ENCODE results near the gene LYPD5.
A peak's percentile ranks its signal among the peaks of the same experiment; 100 is the strongest.
"Not testable (repeated sequence)": the region's sequence is repeated elsewhere in the genome, so short reads cannot be mapped to it uniquely, and the experiment has no call there.

LYPD5 gene

DNA sequence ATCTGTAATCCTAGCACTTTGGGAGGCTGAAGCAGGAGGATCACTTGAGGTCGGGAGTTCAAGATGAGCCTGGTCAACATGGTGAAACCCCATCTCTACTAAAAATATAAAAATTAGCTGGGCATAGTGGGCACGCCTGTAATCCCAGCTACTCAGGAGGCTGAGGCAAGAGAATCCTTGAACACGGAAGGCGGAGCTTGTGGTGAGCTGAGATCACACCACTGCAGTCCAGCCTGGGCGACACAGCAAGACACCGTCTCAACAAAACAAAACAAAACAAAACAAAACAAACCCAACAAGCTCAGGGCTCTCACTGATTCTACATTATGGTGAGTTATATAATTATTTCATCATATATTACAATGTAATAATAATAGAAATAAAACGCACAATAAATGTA is 4.2 kb upstream of the LYPD5 start:
- H3K4me1 ChIP-seq (ENCODE audit: control insufficient read depth, insufficient read depth, low read length); H3K9me3 ChIP-seq (ENCODE audit: control insufficient read depth in 2 of 2, low read length in 2 of 2); H3K27me3 ChIP-seq (ENCODE audit: control insufficient read depth in 1 of 2, insufficient read depth in 2 of 2, low read length in 2 of 2); H3K36me3 ChIP-seq (ENCODE audit: control insufficient read depth in 2 of 2, insufficient read depth in 2 of 2, low read length in 2 of 2); H3K4me3 ChIP-seq (ENCODE audit: low read length in 2 of 2); H3K27ac ChIP-seq (ENCODE audit: low read length); H3K9ac ChIP-seq (ENCODE audit: low read length in 2 of 2): not testable (repeated sequence)

GRCh38 chr19:43804432-43804831 is 2.2 kb upstream of the LYPD5 start:
- Histone ChIP-seq H3K9me3 (ENCODE audit: control insufficient read depth in 2 of 2, low read length in 2 of 2) (no peaks in the 10 kb centered on the region), H3K36me3 (ENCODE audit: control insufficient read depth in 2 of 2, insufficient read depth in 2 of 2, low read length in 2 of 2) (no peaks in the 10 kb centered on the region), H3K9ac (ENCODE audit: low read length in 2 of 2) (no peak overlapping the region), H3K27me3 (ENCODE audit: control insufficient read depth in 1 of 2, insufficient read depth in 2 of 2, low read length in 2 of 2) (peaks cover 0 to 3% of the 10 kb centered on the region in 2 donors), H3K4me1 (ENCODE audit: control insufficient read depth, insufficient read depth, low read length) (no peaks in the 10 kb centered on the region), H3K27ac (ENCODE audit: low read length) (no peak overlapping the region), H3K4me3 (ENCODE audit: low read length in 2 of 2) (no peak overlapping the region)

DNA sequence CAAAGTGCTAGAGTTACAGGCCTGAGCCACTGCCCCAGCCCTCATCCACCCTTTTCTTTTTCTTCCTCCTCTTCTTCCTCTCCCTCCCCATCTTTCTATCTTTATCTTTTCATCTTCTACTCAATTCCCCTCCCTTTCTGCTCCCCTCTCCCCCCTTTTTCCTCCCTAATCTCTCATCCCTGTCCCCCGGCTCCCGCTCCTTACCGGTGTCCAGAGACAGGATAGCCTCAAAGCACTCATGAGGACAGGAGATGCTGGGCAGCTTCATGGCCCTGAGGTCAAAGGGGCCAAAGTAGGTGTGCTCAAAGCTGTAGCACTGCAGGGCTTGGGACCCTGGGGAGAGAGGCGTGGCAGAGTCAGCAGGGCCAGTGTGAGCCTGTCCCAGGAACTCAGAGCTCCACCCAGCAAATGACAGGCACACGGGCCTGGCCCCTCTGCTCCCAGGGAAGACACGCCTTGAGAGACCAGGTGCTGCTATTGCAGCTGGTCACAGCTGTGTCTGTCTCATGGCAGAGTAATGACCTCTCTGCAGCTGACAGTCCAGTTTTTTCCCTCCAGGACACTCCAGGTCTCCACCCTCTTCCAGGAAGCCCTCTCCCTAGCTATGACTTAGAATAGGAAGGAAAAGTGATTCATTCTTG is 2.6 kb downstream of the LYPD5 start:
- no peak overlapping the region for H3K27ac ChIP-seq (ENCODE audit: low read length)

GRCh38 chr19:43798546-43799409 is 3.5 kb downstream of the LYPD5 start:
- H3K36me3 ChIP-seq (ENCODE audit: control insufficient read depth in 2 of 2, insufficient read depth in 2 of 2, low read length in 2 of 2), result no peaks in the 10 kb centered on the region
- H3K9ac ChIP-seq (ENCODE audit: low read length in 2 of 2), result peak overlapping the region in 1 of 2 donors; percentile 6
- H3K27me3 ChIP-seq (ENCODE audit: control insufficient read depth in 1 of 2, insufficient read depth in 2 of 2, low read length in 2 of 2), result peaks cover 18 to 25% of the 10 kb centered on the region in 2 donors
- H3K4me1 ChIP-seq (ENCODE audit: control insufficient read depth, insufficient read depth, low read length), result peaks cover 9% of the 10 kb centered on the region
- peak overlapping the region; percentile 49 to 69 for H3K4me3 ChIP-seq (ENCODE audit: low read length in 2 of 2)
- H3K9me3 ChIP-seq (ENCODE audit: control insufficient read depth in 2 of 2, low read length in 2 of 2), result peaks cover 0 to 4% of the 10 kb centered on the region in 2 donors
- no peak overlapping the region for H3K27ac ChIP-seq (ENCODE audit: low read length)

More for the DNA sequence above, 2.6 kb downstream of the LYPD5 start:
- Histone ChIP-seq H3K4me3 (ENCODE audit: low read length in 2 of 2) (no peak overlapping the region), H3K9me3 (ENCODE audit: control insufficient read depth in 2 of 2, low read length in 2 of 2) (peaks cover 0 to 4% of the 10 kb centered on the region in 2 donors), H3K4me1 (ENCODE audit: control insufficient read depth, insufficient read depth, low read length) (peaks cover 9% of the 10 kb centered on the region), H3K27me3 (ENCODE audit: control insufficient read depth in 1 of 2, insufficient read depth in 2 of 2, low read length in 2 of 2) (peaks cover 18 to 25% of the 10 kb centered on the region in 2 donors), H3K9ac (ENCODE audit: low read length in 2 of 2) (no peak overlapping the region), H3K36me3 (ENCODE audit: control insufficient read depth in 2 of 2, insufficient read depth in 2 of 2, low read length in 2 of 2) (no peaks in the 10 kb centered on the region)

- peaks cover 0 to 4% of the 10 kb centered on the region in 2 donors for H3K9me3 ChIP-seq (ENCODE audit: control insufficient read depth in 2 of 2, low read length in 2 of 2)
- H3K9ac ChIP-seq (ENCODE audit: low read length in 2 of 2), result no peak overlapping the region
- peak overlapping the region; percentile 49 to 69 for H3K4me3 ChIP-seq (ENCODE audit: low read length in 2 of 2)
- H3K27me3 ChIP-seq (ENCODE audit: control insufficient read depth in 1 of 2, insufficient read depth in 2 of 2, low read length in 2 of 2), result peaks cover 18 to 25% of the 10 kb centered on the region in 2 donors
- no peak overlapping the region for H3K27ac ChIP-seq (ENCODE audit: low read length)
- peaks cover 9% of the 10 kb centered on the region for H3K4me1 ChIP-seq (ENCODE audit: control insufficient read depth, insufficient read depth, low read length)
- H3K36me3 ChIP-seq (ENCODE audit: control insufficient read depth in 2 of 2, insufficient read depth in 2 of 2, low read length in 2 of 2), result no peaks in the 10 kb centered on the region
These were observed 4.2 kb downstream of the LYPD5 start for GRCh38 chr19:43798026-43798545.

- H3K9ac ChIP-seq (ENCODE audit: low read length in 2 of 2), result no peak overlapping the region
- H3K27ac ChIP-seq (ENCODE audit: low read length), result no peak overlapping the region
- peaks cover 9% of the 10 kb centered on the region for H3K4me1 ChIP-seq (ENCODE audit: control insufficient read depth, insufficient read depth, low read length)
- H3K4me3 ChIP-seq (ENCODE audit: low read length in 2 of 2), result no peak overlapping the region
- H3K27me3 ChIP-seq (ENCODE audit: control insufficient read depth in 1 of 2, insufficient read depth in 2 of 2, low read length in 2 of 2), result peaks cover 18 to 25% of the 10 kb centered on the region in 2 donors
- no peaks in the 10 kb centered on the region for H3K36me3 ChIP-seq (ENCODE audit: control insufficient read depth in 2 of 2, insufficient read depth in 2 of 2, low read length in 2 of 2)
- peaks cover 0 to 4% of the 10 kb centered on the region in 2 donors for H3K9me3 ChIP-seq (ENCODE audit: control insufficient read depth in 2 of 2, low read length in 2 of 2)
These were observed 4.7 kb downstream of the LYPD5 start for GRCh38 chr19:43797556-43797955.

- Histone ChIP-seq H3K36me3 (ENCODE audit: control insufficient read depth in 2 of 2, insufficient read depth in 2 of 2, low read length in 2 of 2) (no peaks in the 10 kb centered on the region), H3K27me3 (ENCODE audit: control insufficient read depth in 1 of 2, insufficient read depth in 2 of 2, low read length in 2 of 2) (peaks cover 18 to 25% of the 10 kb centered on the region in 2 donors)
These were observed 5.1 kb downstream of the LYPD5 start for GRCh38 chr19:43797118-43797517.

DNA sequence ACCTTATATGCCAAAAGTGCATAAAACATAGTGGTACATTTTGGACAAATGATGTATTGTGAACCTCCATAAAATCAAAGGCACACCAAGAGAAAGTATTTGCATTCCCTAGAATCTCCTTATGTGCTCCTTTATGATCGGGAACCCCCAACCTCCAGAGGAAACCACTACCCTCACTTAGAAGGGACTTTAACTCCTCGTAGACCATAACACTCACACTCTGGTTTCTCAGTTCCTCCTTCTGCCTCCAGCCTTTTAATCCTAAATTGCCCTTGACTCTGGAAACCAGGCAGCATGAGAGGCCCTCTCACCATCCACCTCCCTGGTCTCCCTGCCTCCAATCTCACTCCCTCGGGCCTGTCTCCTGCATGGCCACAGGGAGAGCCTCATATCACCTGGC is 11.7 kb downstream of the LYPD5 start:
- H3K36me3 ChIP-seq (ENCODE audit: control insufficient read depth in 2 of 2, insufficient read depth in 2 of 2, low read length in 2 of 2), result no peaks in the 10 kb centered on the region
- H3K27me3 ChIP-seq (ENCODE audit: control insufficient read depth in 1 of 2, insufficient read depth in 2 of 2, low read length in 2 of 2), result peaks cover 2 to 3% of the 10 kb centered on the region in 2 donors
- no peak overlapping the region for H3K9ac ChIP-seq (ENCODE audit: low read length in 2 of 2)
- H3K27ac ChIP-seq (ENCODE audit: low read length), result no peak overlapping the region
- H3K4me3 ChIP-seq (ENCODE audit: low read length in 2 of 2), result no peak overlapping the region
- no peaks in the 10 kb centered on the region for H3K4me1 ChIP-seq (ENCODE audit: control insufficient read depth, insufficient read depth, low read length)
- H3K9me3 ChIP-seq (ENCODE audit: control insufficient read depth in 2 of 2, low read length in 2 of 2), result peaks cover 0 to 4% of the 10 kb centered on the region in 2 donors

More at GRCh38 chr19:43797118-43797517, 5.1 kb downstream of the LYPD5 start:
- Histone ChIP-seq H3K4me3 (ENCODE audit: low read length in 2 of 2) (no peak overlapping the region), H3K27ac (ENCODE audit: low read length) (no peak overlapping the region), H3K9me3 (ENCODE audit: control insufficient read depth in 2 of 2, low read length in 2 of 2) (peaks cover 0 to 4% of the 10 kb centered on the region in 2 donors), H3K4me1 (ENCODE audit: control insufficient read depth, insufficient read depth, low read length) (peaks cover 9% of the 10 kb centered on the region), H3K9ac (ENCODE audit: low read length in 2 of 2) (no peak overlapping the region)

- no peak overlapping the region for H3K27ac ChIP-seq (ENCODE audit: low read length)
These were observed 13.2 kb downstream of the LYPD5 start for GRCh38 chr19:43789029-43789428.

DNA sequence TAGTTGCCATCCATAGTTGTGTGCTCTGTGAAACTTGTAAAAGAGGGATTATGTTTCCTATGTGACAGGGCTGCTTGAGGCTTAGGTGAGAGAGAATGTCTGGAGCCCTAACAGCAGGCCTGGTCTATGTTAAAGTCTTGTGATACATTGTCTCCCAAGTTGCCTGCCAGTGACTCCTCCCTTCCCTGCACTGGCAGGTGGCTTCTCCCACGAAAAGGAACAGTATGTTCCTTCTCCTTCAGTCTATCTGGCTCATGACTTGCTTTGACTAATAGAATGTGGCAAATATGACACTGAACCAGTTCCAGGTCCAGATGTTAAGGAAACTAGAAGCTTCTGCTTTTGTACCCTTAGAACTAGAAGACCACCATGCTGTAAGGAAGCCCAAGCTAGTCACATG is 15.6 kb downstream of the LYPD5 start:
- H3K27ac ChIP-seq (ENCODE audit: low read length), result no peak overlapping the region
- H3K4me3 ChIP-seq (ENCODE audit: low read length in 2 of 2), result no peak overlapping the region
- H3K4me1 ChIP-seq (ENCODE audit: control insufficient read depth, insufficient read depth, low read length), result peaks cover 7% of the 10 kb centered on the region
- no peak overlapping the region for H3K9ac ChIP-seq (ENCODE audit: low read length in 2 of 2)
- H3K36me3 ChIP-seq (ENCODE audit: control insufficient read depth in 2 of 2, insufficient read depth in 2 of 2, low read length in 2 of 2), result no peaks in the 10 kb centered on the region
- H3K27me3 ChIP-seq (ENCODE audit: control insufficient read depth in 1 of 2, insufficient read depth in 2 of 2, low read length in 2 of 2), result peaks cover 4 to 8% of the 10 kb centered on the region in 2 donors
- H3K9me3 ChIP-seq (ENCODE audit: control insufficient read depth in 2 of 2, low read length in 2 of 2), result peaks cover 0 to 4% of the 10 kb centered on the region in 2 donors

More at GRCh38 chr19:43789029-43789428, 13.2 kb downstream of the LYPD5 start:
- Histone ChIP-seq H3K9ac (ENCODE audit: low read length in 2 of 2) (no peak overlapping the region), H3K4me3 (ENCODE audit: low read length in 2 of 2) (no peak overlapping the region), H3K4me1 (ENCODE audit: control insufficient read depth, insufficient read depth, low read length) (peaks cover 7% of the 10 kb centered on the region), H3K9me3 (ENCODE audit: control insufficient read depth in 2 of 2, low read length in 2 of 2) (peaks cover 0 to 4% of the 10 kb centered on the region in 2 donors), H3K27me3 (ENCODE audit: control insufficient read depth in 1 of 2, insufficient read depth in 2 of 2, low read length in 2 of 2) (no peaks in the 10 kb centered on the region), H3K36me3 (ENCODE audit: control insufficient read depth in 2 of 2, insufficient read depth in 2 of 2, low read length in 2 of 2) (no peaks in the 10 kb centered on the region)

All from stomach smooth muscle (tissue), 2 donors.